HepG2 (cell line): Measurements from ENCODE around the gene SHISAL1. TPM values are rescaled to one million over a fixed set of nuclear protein-coding genes. Genes with fewer than 3 reads are reported as not detected.

Experiments used
- ATAC-seq: fragments of 200-7000 bp; cut with Tn5 transposase; 3 replicates; pipeline ENCODE4 v1.9.1; 2020; ENCODE audit warnings: mild to moderate bottlenecking, moderate library complexity
- BruUV-seq: library from RNA; stranded (reverse); fragments of 400-500 nt; replicated peaks from 2 replicates; lab custom pipeline; 2021; lab: Mats Ljungman, UMichigan
- CTCF ChIA-PET: fragments of 300-600 bp; formaldehyde crosslinking; extraction: SDS; loops from one replicate; lab custom pipeline; 2021; ENCODE audit warnings: low total read pairs, inconsistent platforms, low intra/inter-chr PET ratio; lab: Yijun Ruan, JAX
- POLR2A ChIA-PET: fragments of 350-600 bp; sonication (Branson Sonifier 250); formaldehyde crosslinking; loops from one replicate; lab custom pipeline; 2020; ENCODE audit warnings: antibody characterized with exemption, inconsistent platforms; lab: Yijun Ruan, JAX
- DNase-seq: peaks from one replicate; pipeline ENCODE4 v3.0.0-alpha.2; 2015; ENCODE audit warnings: low spot score
- FAIRE-seq: peaks from 3 replicates; lab custom pipeline; 2011; peaks lifted over from hg19 to GRCh38; lab: Jason Lieb, UNC
- H2AFZ ChIP-seq: one replicate; pipeline ENCODE4 v1.6.1; 2011; ENCODE audit warnings: low read length, inconsistent platforms
- H3K27ac ChIP-seq: fragments of 300-600 bp; 3 replicates; pipeline ENCODE4 v1.8.0; 2011; ENCODE audit warnings: mixed run types, mild to moderate bottlenecking, mixed read lengths, low read length, inconsistent platforms; ENCODE audit not compliant: insufficient read depth; ENCODE audit errors: extremely low read length
- H3K27me3 ChIP-seq, 2 experiments: fragments of 200-600 bp in 1 of 2; 2 replicates in 1 of 2; 3 replicates in 1 of 2; pipeline versions ENCODE4 v1.6.0 to v1.8.0; 2011; ENCODE audit warnings: low read length in 2 of 2, mild to moderate bottlenecking in 2 of 2, moderate library complexity in 2 of 2, inconsistent platforms in 1 of 2; ENCODE audit not compliant: insufficient read depth in 2 of 2, control insufficient read depth in 1 of 2
- H3K36me3 ChIP-seq, 2 experiments: fragments of 200-600 bp in 1 of 2; replicated peaks in 1 of 2; 2 replicates in 1 of 2; 3 replicates in 1 of 2; pipeline versions ENCODE4 v1.5.1 to v1.8.0; 2011; ENCODE audit warnings: low read length in 2 of 2, inconsistent platforms in 1 of 2; ENCODE audit not compliant: insufficient read depth in 2 of 2, control insufficient read depth in 1 of 2
- H3K4me1 ChIP-seq: 2 replicates; pipeline ENCODE4 v1.5.1; 2012; ENCODE audit warnings: low read length, inconsistent platforms; ENCODE audit not compliant: insufficient read depth
- H3K4me2 ChIP-seq: 2 replicates; pipeline ENCODE4 v1.6.0; 2011; ENCODE audit warnings: low read depth, low read length, inconsistent platforms
- H3K4me3 ChIP-seq, 3 experiments: fragments of 200-600 bp in 1 of 3; sonication (generic), shearing (Covaris generic) in 1 of 3; replicated peaks in 1 of 3; 2 replicates each; pipeline ENCODE4 v1.5.1; 2011 to 2016; ENCODE audit warnings: low read length in 3 of 3, inconsistent platforms in 2 of 3, low read depth in 2 of 3, mild to moderate bottlenecking in 2 of 3, control low read depth in 1 of 3, mixed read lengths in 1 of 3; ENCODE audit not compliant: insufficient read depth in 1 of 3
- H3K79me2 ChIP-seq: one replicate; pipeline ENCODE4 v1.6.1; 2011; ENCODE audit warnings: low read length, inconsistent platforms; ENCODE audit not compliant: insufficient read depth
- H3K9ac ChIP-seq: 2 replicates; pipeline ENCODE4 v1.6.0; 2011; ENCODE audit warnings: mild to moderate bottlenecking, low read depth, low read length, inconsistent platforms; ENCODE audit not compliant: insufficient read depth
- H3K9me3 ChIP-seq: 2 replicates; pipeline ENCODE4 v1.5.1; 2012; ENCODE audit warnings: mild to moderate bottlenecking, low read length
- H4K20me1 ChIP-seq: 2 replicates; pipeline ENCODE4 v1.6.0; 2011; ENCODE audit warnings: inconsistent platforms, mild to moderate bottlenecking, low read length, moderate library complexity; ENCODE audit not compliant: insufficient read depth
- ATF1 ChIP-seq: IDR thresholded peaks from 2 replicates; pipeline ENCODE4 v1.6.1; 2016; ENCODE audit warnings: mild to moderate bottlenecking, control low read depth
- CCDC6 ChIP-seq: sonication (generic); formaldehyde crosslinking; IDR thresholded peaks from 2 replicates; pipeline ENCODE4 v1.8.1; 2022; ENCODE audit warnings: mild to moderate bottlenecking, missing genetic modification reagents, moderate library complexity
- NFIC ChIP-seq: IDR thresholded peaks from 2 replicates; pipeline ENCODE4 v1.6.1; 2012; ENCODE audit warnings: mild to moderate bottlenecking, low read length, inconsistent platforms
- RBFOX2 ChIP-seq: fragments of 200-400 bp; formaldehyde crosslinking; IDR thresholded peaks from 2 replicates; pipeline ENCODE4 v1.6.1; 2017; ENCODE audit warnings: low read depth, mild to moderate bottlenecking, low read length
- SOX13 ChIP-seq, 3 experiments: fragments of 450-650 bp in 1 of 3; sonication (generic) in 1 of 3; formaldehyde crosslinking in 1 of 3; IDR thresholded peaks in 2 of 3; conservative IDR thresholded peaks in 1 of 3; 2 replicates each; pipeline versions ENCODE4 v1.5.0 to v1.6.1; 2016 to 2020; ENCODE audit warnings: antibody characterized with exemption in 1 of 3, mild to moderate bottlenecking in 1 of 3, missing compliant biosample characterization in 1 of 3, missing genetic modification reagents in 1 of 3, moderate library complexity in 1 of 3
- SRY ChIP-seq: sonication (generic); formaldehyde crosslinking; IDR thresholded peaks from 2 replicates; pipeline ENCODE4 v1.8.0; 2022; ENCODE audit warnings: mild to moderate bottlenecking, missing genetic modification reagents
- ZNF101 ChIP-seq: sonication (generic); formaldehyde crosslinking; IDR thresholded peaks from 2 replicates; pipeline ENCODE4 v1.4.0; 2020; ENCODE audit warnings: mild to moderate bottlenecking, low read depth, missing genetic modification reagents, borderline replicate concordance
- ZNF274 ChIP-seq: sonication (generic); formaldehyde crosslinking; IDR thresholded peaks from 2 replicates; pipeline ENCODE4 v1.5.1; 2020; ENCODE audit warnings: mild to moderate bottlenecking, missing genetic modification reagents
- ZNF496 ChIP-seq: sonication (generic); formaldehyde crosslinking; IDR thresholded peaks from 2 replicates; pipeline ENCODE4 v1.8.1; 2023; ENCODE audit warnings: mild to moderate bottlenecking, moderate library complexity, missing genetic modification reagents; ENCODE audit not compliant: insufficient replicate concordance
- ZNF713 ChIP-seq: sonication (generic); formaldehyde crosslinking; IDR thresholded peaks from 2 replicates; pipeline ENCODE4 v1.4.0; 2020; ENCODE audit warnings: mild to moderate bottlenecking, missing genetic modification reagents
- ZNF790 ChIP-seq: sonication (generic); formaldehyde crosslinking; IDR thresholded peaks from 2 replicates; pipeline ENCODE4 v1.8.0; 2022; ENCODE audit warnings: missing genetic modification reagents, mild to moderate bottlenecking, borderline replicate concordance
- WGBS: methylation state at CpG from one replicate; pipeline ENCODE4 v1.1.6; 2017; ENCODE audit warnings: low lambda C conversion rate; 5-methylcytosine and 5-hydroxymethylcytosine counted together
- in situ Hi-C: cut with HindIII; loops from 2 replicates; pipeline ENCODE4 v1.10.0; 2017; ENCODE audit warnings: low pct_unique_long_range_greater_than_20kb; ENCODE audit not compliant: extremely low pct_ligation_motif_present
- intact Hi-C: fragments of 100-400 bp; cut with micrococcal nuclease; formaldehyde crosslinking; loops from one replicate; pipeline ENCODE4 v1.10.0; 2022; ENCODE audit not compliant: unreplicated experiment
- polyA plus RNA-seq, 8 experiments: library from polyadenylated mRNA; depleted of rRNA in 3 of 8; stranded (reverse) in 7 of 8; unstranded in 1 of 8; fragments of >200 nt; fragmentation: Illumina TruSeq in 4 of 8; extraction: Trizol in 4 of 8; gene quantifications; 2 replicates each; pipeline versions ENCODE4 v1.2.1 to v1.2.3, GENCODE V29; 2011 to 2016; ENCODE audit warnings: low read depth in 4 of 8, missing spikeins in 1 of 8, mixed read lengths in 1 of 8; ENCODE audit not compliant: insufficient read depth in 1 of 8
- total RNA-seq, 5 experiments: library from RNA; depleted of rRNA; stranded (reverse); fragments of >200 nt; fragmentation: Illumina TruSeq; extraction: Trizol; gene quantifications; 2 replicates each; pipeline ENCODE4 v1.2.3, GENCODE V29; 2016; ENCODE audit warnings: low read depth in 1 of 5
- TF ChIP-seq, protein P1 (sequence below): sonication (generic); formaldehyde crosslinking; IDR thresholded peaks from 2 replicates; pipeline ENCODE4 v1.8.1; 2023; ENCODE audit warnings: mild to moderate bottlenecking, missing genetic modification reagents
- TF ChIP-seq, protein P2 (sequence below): sonication (generic); formaldehyde crosslinking; IDR thresholded peaks from 2 replicates; pipeline ENCODE4; 2020; ENCODE audit warnings: missing genetic modification reagents, mild to moderate bottlenecking, borderline replicate concordance
- TF ChIP-seq, protein P3 (sequence below): IDR thresholded peaks from 2 replicates; pipeline ENCODE4 v1.6.1; 2016; ENCODE audit warnings: mild to moderate bottlenecking
- TF ChIP-seq, protein P4 (sequence below): sonication (generic); formaldehyde crosslinking; IDR thresholded peaks from 2 replicates; pipeline ENCODE4 v1.8.1; 2023; ENCODE audit warnings: mild to moderate bottlenecking, missing genetic modification reagents, borderline replicate concordance
- TF ChIP-seq, protein P5 (sequence below): sonication (generic); formaldehyde crosslinking; IDR thresholded peaks from 2 replicates; pipeline ENCODE4 v1.4.0; 2020; ENCODE audit warnings: mild to moderate bottlenecking, missing genetic modification reagents

Gene SHISAL1
- total and polyA plus RNA-seq, 2 of the 13 experiments (the other 11 are each of a cell fraction or from before 2014, with no cell fraction given) = not detected

DNA sequence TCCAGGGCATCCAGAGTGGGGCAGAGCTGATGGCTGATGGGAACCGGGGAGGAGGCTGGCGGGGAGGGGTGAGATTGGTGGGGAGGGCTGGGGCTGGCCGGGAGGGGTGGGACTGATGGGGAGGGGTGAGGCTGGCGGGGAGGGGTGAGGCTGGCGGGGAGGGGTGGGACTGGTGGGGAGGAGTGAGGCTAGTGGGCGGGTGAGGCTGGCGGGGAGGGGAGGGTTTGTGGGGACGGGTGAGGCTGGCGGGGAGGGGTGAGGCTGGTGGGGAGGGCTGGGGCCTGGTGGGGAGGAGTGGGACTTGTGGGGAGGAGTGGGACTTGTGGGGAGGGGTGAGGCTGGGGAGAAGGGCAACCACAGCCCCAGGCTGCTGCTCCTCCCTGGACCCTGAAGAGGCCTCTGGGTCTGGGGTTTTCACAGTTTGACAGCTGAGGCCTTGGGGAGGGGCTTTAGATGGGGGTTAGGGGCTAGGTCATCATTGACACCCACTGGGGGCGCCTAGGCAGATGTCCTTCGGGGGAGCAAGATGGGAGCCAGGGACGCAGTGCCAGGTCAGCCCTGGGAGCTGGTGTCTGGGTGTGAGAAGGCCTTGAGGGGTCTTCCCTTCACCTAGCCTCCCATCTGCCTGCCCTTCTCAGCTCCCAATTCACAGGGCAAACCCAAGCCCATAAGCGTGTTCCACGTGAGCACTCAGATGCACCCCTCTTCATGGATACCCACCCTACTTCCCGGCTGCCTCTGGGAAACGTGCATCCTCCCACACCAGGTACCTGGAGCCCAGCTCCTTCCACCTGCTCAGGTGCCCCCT is 105.4 kb downstream of the SHISAL1 start:
- FAIRE-seq (no peak), DNase-seq (no peak), ATAC-seq (no peak)
- H3K4me3 ChIP-seq = no peak overlapping the region
- TF ChIP-seq ZNF101 (CRISPR knock-in tag) (no peak), NFIC (no peak), ZNF713 (CRISPR knock-in tag) (no peak), SOX13 (IDR thresholded peaks at IDR 0.05) (no peak), SOX13 (CRISPR knock-in tag; conservative IDR thresholded peaks at IDR 0.05 in 1 of 2, IDR thresholded peaks at IDR 0.05 in 1 of 2) (no peak), ZNF790 (CRISPR knock-in tag) (no peak), ZNF496 (no peak), ZNF274 (CRISPR knock-in tag) (no peak), RBFOX2 (no peak), SRY (CRISPR knock-in tag) (no peak), CCDC6 (CRISPR knock-in tag) (no peak), ATF1 (CRISPR knock-in tag) (no peak)
- TF ChIP-seq, protein P1, sequence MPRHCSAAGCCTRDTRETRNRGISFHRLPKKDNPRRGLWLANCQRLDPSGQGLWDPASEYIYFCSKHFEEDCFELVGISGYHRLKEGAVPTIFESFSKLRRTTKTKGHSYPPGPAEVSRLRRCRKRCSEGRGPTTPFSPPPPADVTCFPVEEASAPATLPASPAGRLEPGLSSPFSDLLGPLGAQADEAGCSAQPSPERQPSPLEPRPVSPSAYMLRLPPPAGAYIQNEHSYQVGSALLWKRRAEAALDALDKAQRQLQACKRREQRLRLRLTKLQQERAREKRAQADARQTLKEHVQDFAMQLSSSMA = no peak
- TF ChIP-seq, protein P2, sequence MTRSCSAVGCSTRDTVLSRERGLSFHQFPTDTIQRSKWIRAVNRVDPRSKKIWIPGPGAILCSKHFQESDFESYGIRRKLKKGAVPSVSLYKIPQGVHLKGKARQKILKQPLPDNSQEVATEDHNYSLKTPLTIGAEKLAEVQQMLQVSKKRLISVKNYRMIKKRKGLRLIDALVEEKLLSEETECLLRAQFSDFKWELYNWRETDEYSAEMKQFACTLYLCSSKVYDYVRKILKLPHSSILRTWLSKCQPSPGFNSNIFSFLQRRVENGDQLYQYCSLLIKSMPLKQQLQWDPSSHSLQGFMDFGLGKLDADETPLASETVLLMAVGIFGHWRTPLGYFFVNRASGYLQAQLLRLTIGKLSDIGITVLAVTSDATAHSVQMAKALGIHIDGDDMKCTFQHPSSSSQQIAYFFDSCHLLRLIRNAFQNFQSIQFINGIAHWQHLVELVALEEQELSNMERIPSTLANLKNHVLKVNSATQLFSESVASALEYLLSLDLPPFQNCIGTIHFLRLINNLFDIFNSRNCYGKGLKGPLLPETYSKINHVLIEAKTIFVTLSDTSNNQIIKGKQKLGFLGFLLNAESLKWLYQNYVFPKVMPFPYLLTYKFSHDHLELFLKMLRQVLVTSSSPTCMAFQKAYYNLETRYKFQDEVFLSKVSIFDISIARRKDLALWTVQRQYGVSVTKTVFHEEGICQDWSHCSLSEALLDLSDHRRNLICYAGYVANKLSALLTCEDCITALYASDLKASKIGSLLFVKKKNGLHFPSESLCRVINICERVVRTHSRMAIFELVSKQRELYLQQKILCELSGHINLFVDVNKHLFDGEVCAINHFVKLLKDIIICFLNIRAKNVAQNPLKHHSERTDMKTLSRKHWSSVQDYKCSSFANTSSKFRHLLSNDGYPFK (CRISPR knock-in tag) = no peak
- TF ChIP-seq, protein P3, sequence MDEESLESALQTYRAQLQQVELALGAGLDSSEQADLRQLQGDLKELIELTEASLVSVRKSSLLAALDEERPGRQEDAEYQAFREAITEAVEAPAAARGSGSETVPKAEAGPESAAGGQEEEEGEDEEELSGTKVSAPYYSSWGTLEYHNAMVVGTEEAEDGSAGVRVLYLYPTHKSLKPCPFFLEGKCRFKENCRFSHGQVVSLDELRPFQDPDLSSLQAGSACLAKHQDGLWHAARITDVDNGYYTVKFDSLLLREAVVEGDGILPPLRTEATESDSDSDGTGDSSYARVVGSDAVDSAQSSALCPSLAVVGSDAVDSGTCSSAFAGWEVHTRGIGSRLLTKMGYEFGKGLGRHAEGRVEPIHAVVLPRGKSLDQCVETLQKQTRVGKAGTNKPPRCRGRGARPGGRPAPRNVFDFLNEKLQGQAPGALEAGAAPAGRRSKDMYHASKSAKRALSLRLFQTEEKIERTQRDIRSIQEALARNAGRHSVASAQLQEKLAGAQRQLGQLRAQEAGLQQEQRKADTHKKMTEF (CRISPR knock-in tag) = no peak
- TF ChIP-seq, protein P4, sequence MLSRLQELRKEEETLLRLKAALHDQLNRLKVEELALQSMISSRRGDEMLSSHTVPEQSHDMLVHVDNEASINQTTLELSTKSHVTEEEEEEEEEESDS (CRISPR knock-in tag) = no peak
- TF ChIP-seq, protein P5, sequence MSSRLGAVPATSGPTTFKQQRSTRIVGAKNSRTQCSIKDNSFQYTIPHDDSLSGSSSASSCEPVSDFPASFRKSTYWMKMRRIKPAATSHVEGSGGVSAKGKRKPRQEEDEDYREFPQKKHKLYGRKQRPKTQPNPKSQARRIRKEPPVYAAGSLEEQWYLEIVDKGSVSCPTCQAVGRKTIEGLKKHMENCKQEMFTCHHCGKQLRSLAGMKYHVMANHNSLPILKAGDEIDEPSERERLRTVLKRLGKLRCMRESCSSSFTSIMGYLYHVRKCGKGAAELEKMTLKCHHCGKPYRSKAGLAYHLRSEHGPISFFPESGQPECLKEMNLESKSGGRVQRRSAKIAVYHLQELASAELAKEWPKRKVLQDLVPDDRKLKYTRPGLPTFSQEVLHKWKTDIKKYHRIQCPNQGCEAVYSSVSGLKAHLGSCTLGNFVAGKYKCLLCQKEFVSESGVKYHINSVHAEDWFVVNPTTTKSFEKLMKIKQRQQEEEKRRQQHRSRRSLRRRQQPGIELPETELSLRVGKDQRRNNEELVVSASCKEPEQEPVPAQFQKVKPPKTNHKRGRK (CRISPR knock-in tag) = no peak
- no peaks in the 10 kb centered on the region for H3K9me3 ChIP-seq
- no peaks in the 10 kb centered on the region for H3K36me3 ChIP-seq
- POLR2A ChIA-PET = no interaction called here
- H2AFZ ChIP-seq = no peak overlapping the region
- H4K20me1 ChIP-seq = no peaks in the 10 kb centered on the region
- in situ Hi-C loops (no loop called here), intact Hi-C loops (no loop called here)
- H3K79me2 ChIP-seq = no peaks in the 10 kb centered on the region
- 29% methylated on average over 9 of the region's 16 CpGs for WGBS
- no peaks in the 10 kb centered on the region for H3K4me1 ChIP-seq
- H3K27ac ChIP-seq = no peak overlapping the region
- CTCF ChIA-PET = no interaction called here
- no TSS peak for BruUV-seq
- H3K27me3 ChIP-seq = peaks cover 0 to 16% of the 10 kb centered on the region in 2 experiments; a peak in 4 of 5 replicates
- H3K9ac ChIP-seq = no peak overlapping the region
- H3K4me2 ChIP-seq = no peak overlapping the region
